H9 (cell line): ENCODE results near the gene CHD9NB. TPM values are rescaled to one million over a fixed set of nuclear protein-coding genes. Genes with fewer than 3 reads are reported as not detected.

Experiments used
- DNase-seq: peaks from one replicate; pipeline ENCODE4 v3.0.0-alpha.2; 2017
- H2AFZ ChIP-seq: one replicate; pipeline ENCODE4 v1.6.1; 2013; ENCODE audit warnings: mild to moderate bottlenecking, low read length, control low read depth, moderate library complexity
- H2AK5ac ChIP-seq: 2 replicates; pipeline ENCODE4 v1.6.1; 2013; ENCODE audit warnings: low read length, control low read depth, mixed read lengths; ENCODE audit not compliant: insufficient read length
- H2BK120ac ChIP-seq: one replicate; pipeline ENCODE4 v1.6.1; 2013; ENCODE audit warnings: low read depth, mild to moderate bottlenecking, low read length, control low read depth, inconsistent platforms; ENCODE audit not compliant: poor library complexity, severe bottlenecking
- H2BK12ac ChIP-seq: 2 replicates; pipeline ENCODE4 v1.6.1; 2013; ENCODE audit warnings: low read length, control low read depth, mixed read lengths, low read depth; ENCODE audit not compliant: insufficient read length
- H2BK15ac ChIP-seq: 2 replicates; pipeline ENCODE4 v1.6.1; 2013; ENCODE audit warnings: low read depth, low read length, control low read depth
- H2BK20ac ChIP-seq: one replicate; pipeline ENCODE4 v1.6.1; 2013; ENCODE audit warnings: low read depth, mild to moderate bottlenecking, low read length, control low read depth, inconsistent platforms; ENCODE audit not compliant: poor library complexity, severe bottlenecking
- H2BK5ac ChIP-seq: 2 replicates; pipeline ENCODE4 v1.6.1; 2013; ENCODE audit warnings: low read length, control low read depth, mixed read lengths; ENCODE audit not compliant: insufficient read length
- H3K14ac ChIP-seq: 2 replicates; pipeline ENCODE4 v1.6.1; 2013; ENCODE audit warnings: low read length, control low read depth; ENCODE audit not compliant: insufficient read depth
- H3K18ac ChIP-seq: 2 replicates; pipeline ENCODE4 v1.6.1; 2013; ENCODE audit warnings: low read depth, mild to moderate bottlenecking, mixed read lengths, low read length, control low read depth; ENCODE audit not compliant: insufficient read length
- H3K23ac ChIP-seq: 2 replicates; pipeline ENCODE4 v1.6.1; 2013; ENCODE audit warnings: low read length, control low read depth, mixed read lengths, low read depth; ENCODE audit not compliant: insufficient read length
- H3K23me2 ChIP-seq: 2 replicates; pipeline ENCODE4 v1.6.1; 2013; ENCODE audit warnings: low read depth, mild to moderate bottlenecking, mixed read lengths, low read length, control low read depth; ENCODE audit not compliant: insufficient read length, poor library complexity, severe bottlenecking
- H3K27ac ChIP-seq: 2 replicates; pipeline ENCODE4 v1.5.1; 2013; ENCODE audit warnings: low read length, control low read depth, mixed read lengths, low read depth; ENCODE audit not compliant: insufficient read length
- H3K27me3 ChIP-seq: 2 replicates; pipeline ENCODE4 v1.6.1; 2013; ENCODE audit warnings: low read length, control low read depth, inconsistent platforms; ENCODE audit not compliant: insufficient read depth
- H3K4ac ChIP-seq: 2 replicates; pipeline ENCODE4 v1.6.1; 2013; ENCODE audit warnings: low read depth, mild to moderate bottlenecking, control low read depth, inconsistent platforms, low read length, moderate library complexity
- H3K4me1 ChIP-seq: 2 replicates; pipeline ENCODE4 v1.6.1; 2013; ENCODE audit warnings: low read length, control low read depth, inconsistent platforms; ENCODE audit not compliant: insufficient read depth
- H3K4me2 ChIP-seq: 2 replicates; pipeline ENCODE4 v1.6.1; 2013; ENCODE audit warnings: low read length, control low read depth, mixed read lengths; ENCODE audit not compliant: insufficient read length, insufficient read depth
- H3K56ac ChIP-seq: 2 replicates; pipeline ENCODE4 v1.6.1; 2013; ENCODE audit warnings: low read depth, mild to moderate bottlenecking, mixed read lengths, low read length, control low read depth; ENCODE audit not compliant: insufficient read length
- H3K79me1 ChIP-seq: 2 replicates; pipeline ENCODE4 v1.6.1; 2013; ENCODE audit warnings: low read depth, mild to moderate bottlenecking, moderate library complexity, low read length, control low read depth, inconsistent platforms; ENCODE audit not compliant: insufficient read depth, poor library complexity, severe bottlenecking
- H3K79me2 ChIP-seq: 2 replicates; pipeline ENCODE4 v1.6.1; 2013; ENCODE audit warnings: low read length, control low read depth, inconsistent platforms; ENCODE audit not compliant: insufficient read depth
- H3K9ac ChIP-seq: 2 replicates; pipeline ENCODE4 v1.6.1; 2013; ENCODE audit warnings: low read length, control low read depth, mixed read lengths; ENCODE audit not compliant: insufficient read length; ENCODE audit errors: extremely low read depth
- H3K9me3 ChIP-seq: one replicate; pipeline ENCODE4 v1.6.1; 2013; ENCODE audit warnings: low read depth, low read length, inconsistent platforms; ENCODE audit not compliant: control insufficient read depth
- H3T11ph ChIP-seq: one replicate; pipeline ENCODE4 v1.6.1; 2013; ENCODE audit warnings: mild to moderate bottlenecking, low read length, control low read depth, inconsistent platforms
- H4K20me1 ChIP-seq: one replicate; pipeline ENCODE4 v1.6.1; 2013; ENCODE audit not compliant: control insufficient read depth, insufficient read length, insufficient read depth
- H4K5ac ChIP-seq: 2 replicates; pipeline ENCODE4 v1.6.1; 2013; ENCODE audit warnings: low read depth, mild to moderate bottlenecking, mixed read lengths, low read length, control low read depth; ENCODE audit not compliant: insufficient read length
- H4K8ac ChIP-seq: replicated peaks from 2 replicates; pipeline ENCODE4 v1.6.1; 2013; ENCODE audit warnings: low read length, control low read depth, mixed read lengths, low read depth; ENCODE audit not compliant: insufficient read length
- H4K91ac ChIP-seq: 2 replicates; pipeline ENCODE4 v1.6.1; 2013; ENCODE audit warnings: low read depth, mild to moderate bottlenecking, moderate library complexity, mixed read lengths, low read length, control low read depth; ENCODE audit not compliant: insufficient read length
- H3K27ac Mint-ChIP-seq, 3 experiments: 2 replicates in 2 of 3; 3 replicates in 1 of 3; pipeline ENCODE4 v1.8.0; 2020 to 2021; ENCODE audit warnings: mixed read lengths in 3 of 3, mild to moderate bottlenecking in 1 of 3, moderate library complexity in 1 of 3
- H3K27me3 Mint-ChIP-seq: 2 replicates; pipeline ENCODE4 v1.8.0; 2021; ENCODE audit warnings: low read depth, mild to moderate bottlenecking, moderate library complexity, mixed read lengths
- H3K36me3 Mint-ChIP-seq, 3 experiments: 2 replicates in 2 of 3; 3 replicates in 1 of 3; pipeline ENCODE4 v1.8.0; 2020 to 2021; ENCODE audit warnings: low read depth in 3 of 3, mixed read lengths in 3 of 3; ENCODE audit not compliant: insufficient read depth in 1 of 3
- H3K4me1 Mint-ChIP-seq, 2 experiments: 2 replicates each; pipeline ENCODE4 v1.8.0; 2020; ENCODE audit warnings: mixed read lengths in 2 of 2
- H3K4me3 Mint-ChIP-seq, 2 experiments: 2 replicates in 1 of 2; 3 replicates in 1 of 2; pipeline ENCODE4 v1.8.0; 2020 to 2021; ENCODE audit warnings: mild to moderate bottlenecking in 2 of 2, mixed read lengths in 2 of 2, moderate library complexity in 1 of 2
- H3K9me3 Mint-ChIP-seq, 2 experiments: 2 replicates in 1 of 2; 3 replicates in 1 of 2; pipeline ENCODE4 v1.8.0; 2020; ENCODE audit warnings: mild to moderate bottlenecking in 2 of 2, mixed read lengths in 2 of 2, moderate library complexity in 1 of 2
- WGBS: extraction: QIAGEN DNeasy Blood & Tissue Kit; methylation state at CpG from one replicate; pipeline ENCODE4 v1.1.7; 2013; ENCODE audit warnings: missing lambda C conversion rate, low lambda C conversion rate, mixed read lengths; ENCODE audit not compliant: insufficient read length; ENCODE audit errors: extremely low coverage; 5-methylcytosine and 5-hydroxymethylcytosine counted together
- total RNA-seq: library from RNA; stranded (reverse); gene quantifications from 2 replicates; pipeline ENCODE4 v1.2.1, GENCODE V29; 2021
- TF ChIP-seq, protein P1 (sequence below): fragments of 200-600 bp; sonication (generic); conservative IDR thresholded peaks from 3 replicates; pipeline ENCODE4 v1.8.0; 2021; ENCODE audit warnings: antibody characterized with exemption, mild to moderate bottlenecking

Gene CHD9NB
- total RNA-seq, 1 experiment from 2014 or later = 3.3 TPM

DNA sequence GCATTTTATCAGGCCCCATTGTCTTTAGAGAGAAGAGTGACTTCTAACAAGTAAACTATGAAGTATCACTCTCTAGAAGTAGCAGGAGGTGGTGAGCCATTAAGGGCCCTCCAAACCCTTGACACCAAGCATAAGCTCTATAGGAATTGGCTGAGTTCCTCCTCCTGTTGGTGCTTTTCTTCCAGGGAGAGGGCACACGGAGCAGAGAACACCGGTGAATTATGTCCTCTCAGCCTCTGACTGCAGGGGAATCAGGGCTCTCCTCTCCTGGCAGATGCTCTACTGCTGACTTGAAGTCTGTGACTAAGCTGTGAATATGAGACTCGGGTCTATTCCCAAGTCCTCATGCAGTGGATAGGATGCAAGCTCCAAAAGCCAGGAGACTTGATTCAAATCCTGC, 34.4 kb upstream of the CHD9NB start:
- Mint-ChIP-seq H3K27me3 (no peaks in the 10 kb centered on the region), H3K4me3 (no peak overlapping the region), H3K27ac (no peak overlapping the region), H3K4me1 (peaks cover 69 to 75% of the 10 kb centered on the region in 2 experiments), H3K36me3 (peaks cover 0 to 12% (median 7%) of the 10 kb centered on the region in 3 experiments; a peak in 4 of 7 replicates), H3K9me3 (no peaks in the 10 kb centered on the region; a peak in 1 of 5 replicates)
- H3K23me2 ChIP-seq = no peaks in the 10 kb centered on the region
- no peak overlapping the region for H2AK5ac ChIP-seq
- no peak overlapping the region for H2BK15ac ChIP-seq
- no peak overlapping the region for H3K56ac ChIP-seq
- no peak overlapping the region for H3K27ac ChIP-seq
- TF ChIP-seq, protein P1, sequence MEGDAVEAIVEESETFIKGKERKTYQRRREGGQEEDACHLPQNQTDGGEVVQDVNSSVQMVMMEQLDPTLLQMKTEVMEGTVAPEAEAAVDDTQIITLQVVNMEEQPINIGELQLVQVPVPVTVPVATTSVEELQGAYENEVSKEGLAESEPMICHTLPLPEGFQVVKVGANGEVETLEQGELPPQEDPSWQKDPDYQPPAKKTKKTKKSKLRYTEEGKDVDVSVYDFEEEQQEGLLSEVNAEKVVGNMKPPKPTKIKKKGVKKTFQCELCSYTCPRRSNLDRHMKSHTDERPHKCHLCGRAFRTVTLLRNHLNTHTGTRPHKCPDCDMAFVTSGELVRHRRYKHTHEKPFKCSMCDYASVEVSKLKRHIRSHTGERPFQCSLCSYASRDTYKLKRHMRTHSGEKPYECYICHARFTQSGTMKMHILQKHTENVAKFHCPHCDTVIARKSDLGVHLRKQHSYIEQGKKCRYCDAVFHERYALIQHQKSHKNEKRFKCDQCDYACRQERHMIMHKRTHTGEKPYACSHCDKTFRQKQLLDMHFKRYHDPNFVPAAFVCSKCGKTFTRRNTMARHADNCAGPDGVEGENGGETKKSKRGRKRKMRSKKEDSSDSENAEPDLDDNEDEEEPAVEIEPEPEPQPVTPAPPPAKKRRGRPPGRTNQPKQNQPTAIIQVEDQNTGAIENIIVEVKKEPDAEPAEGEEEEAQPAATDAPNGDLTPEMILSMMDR = no peak
- H2BK12ac ChIP-seq = no peak overlapping the region
- no peak overlapping the region; the same call in 1 of the 2 replicates for H3K14ac ChIP-seq
- H2BK20ac ChIP-seq = no peak overlapping the region
- H4K5ac ChIP-seq = no peak overlapping the region
- no peaks in the 10 kb centered on the region for H3K27me3 ChIP-seq
- H2BK120ac ChIP-seq = no peak overlapping the region
- peaks cover 18% of the 10 kb centered on the region; the same call in 1 of the 2 replicates for H3K4me1 ChIP-seq
- no peaks in the 10 kb centered on the region for H4K20me1 ChIP-seq
- H3K4me2 ChIP-seq = no peak overlapping the region
- no peak overlapping the region for H3K4ac ChIP-seq
- H3T11ph ChIP-seq = no peak overlapping the region
- no CpG with 5 or more reads among the region's 3 CpGs for WGBS
- no peak overlapping the region for H3K9ac ChIP-seq
- no peak for DNase-seq
- no peak overlapping the region for H4K91ac ChIP-seq
- no peak overlapping the region for H3K23ac ChIP-seq
- no peak overlapping the region for H3K18ac ChIP-seq
- H3K79me2 ChIP-seq = no peaks in the 10 kb centered on the region
- no peak overlapping the region for H2AFZ ChIP-seq
- H2BK5ac ChIP-seq = no peak overlapping the region
- no peak overlapping the region for H4K8ac ChIP-seq
- no peaks in the 10 kb centered on the region for H3K79me1 ChIP-seq
- H3K9me3 ChIP-seq = no peaks in the 10 kb centered on the region
